ENCODE measurements around the gene TGFBI. TPM values are rescaled to one million over a fixed set of nuclear protein-coding genes. Genes with fewer than 3 reads are reported as not detected.

Gene TGFBI
- total RNA-seq, 1 donor from 2014 or later = 9.5 TPM

DNA sequence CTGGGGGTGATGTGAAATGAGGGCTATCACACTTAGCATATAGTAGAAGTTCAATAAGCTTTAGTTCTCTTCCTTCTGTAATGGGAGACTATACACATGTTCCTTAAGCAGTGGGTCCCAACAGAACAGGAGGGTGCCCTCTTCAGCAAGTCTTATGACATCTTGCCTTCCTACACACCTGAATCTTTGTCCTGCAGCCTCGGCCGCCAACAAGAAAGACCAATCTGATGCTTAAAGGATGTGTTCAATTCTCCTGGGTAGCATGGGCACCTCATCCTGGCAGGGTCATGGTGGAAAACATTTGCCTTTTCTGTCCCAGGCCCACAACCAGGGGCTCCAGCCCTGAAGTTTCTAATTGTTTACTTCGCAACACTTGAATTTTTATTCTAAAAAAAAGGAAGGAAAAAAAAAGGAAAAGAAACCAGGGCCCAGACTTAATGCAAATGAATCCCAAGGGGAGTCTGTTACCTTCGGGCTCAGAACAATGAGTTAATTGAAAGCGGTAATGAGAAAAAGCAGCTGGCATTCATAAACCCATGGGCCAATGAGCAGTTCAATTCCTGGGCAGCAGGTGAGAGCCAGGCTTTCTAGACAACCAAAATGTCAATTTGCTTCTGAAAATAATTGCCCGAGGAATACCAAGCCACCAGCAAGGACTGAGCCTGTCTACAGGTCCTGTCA is 77.7 kb downstream of the TGFBI start:
- Histone ChIP-seq H3F3A (ENCODE audit: low read depth) (no peaks in the 10 kb centered on the region), H3K79me2 (ENCODE audit: low read depth) (no peaks in the 10 kb centered on the region), H3K36me3 (no peaks in the 10 kb centered on the region), H3K4me1 (peaks cover 12% of the 10 kb centered on the region), H2AFZ (replicated peaks) (no peak overlapping the region), H3K9me3 (ENCODE audit: low read depth) (no peaks in the 10 kb centered on the region), H3K4me2 (no peak overlapping the region), H3K27ac (no peak overlapping the region), H3K27me3 (no peaks in the 10 kb centered on the region), H4K20me1 (ENCODE audit: low read depth) (no peaks in the 10 kb centered on the region), H3K4me3 (no peak overlapping the region), H3K9ac (no peak overlapping the region)
- Mint-ChIP-seq H3K4me1 (peaks cover 14% of the 10 kb centered on the region), H3K9me3 (no peaks in the 10 kb centered on the region), H3K36me3 (no peaks in the 10 kb centered on the region), H3K4me3 (no peak overlapping the region), H3K27ac (no peak overlapping the region), H3K27me3 (ENCODE audit: insufficient read depth, low read depth) (peaks cover 6% of the 10 kb centered on the region)
- TF ChIP-seq EZH2phosphoT487 (IDR thresholded peaks at IDR 0.05) (no peak), EZH2 (IDR thresholded peaks at IDR 0.05) (no peak)
- TF ChIP-seq, protein P1, sequence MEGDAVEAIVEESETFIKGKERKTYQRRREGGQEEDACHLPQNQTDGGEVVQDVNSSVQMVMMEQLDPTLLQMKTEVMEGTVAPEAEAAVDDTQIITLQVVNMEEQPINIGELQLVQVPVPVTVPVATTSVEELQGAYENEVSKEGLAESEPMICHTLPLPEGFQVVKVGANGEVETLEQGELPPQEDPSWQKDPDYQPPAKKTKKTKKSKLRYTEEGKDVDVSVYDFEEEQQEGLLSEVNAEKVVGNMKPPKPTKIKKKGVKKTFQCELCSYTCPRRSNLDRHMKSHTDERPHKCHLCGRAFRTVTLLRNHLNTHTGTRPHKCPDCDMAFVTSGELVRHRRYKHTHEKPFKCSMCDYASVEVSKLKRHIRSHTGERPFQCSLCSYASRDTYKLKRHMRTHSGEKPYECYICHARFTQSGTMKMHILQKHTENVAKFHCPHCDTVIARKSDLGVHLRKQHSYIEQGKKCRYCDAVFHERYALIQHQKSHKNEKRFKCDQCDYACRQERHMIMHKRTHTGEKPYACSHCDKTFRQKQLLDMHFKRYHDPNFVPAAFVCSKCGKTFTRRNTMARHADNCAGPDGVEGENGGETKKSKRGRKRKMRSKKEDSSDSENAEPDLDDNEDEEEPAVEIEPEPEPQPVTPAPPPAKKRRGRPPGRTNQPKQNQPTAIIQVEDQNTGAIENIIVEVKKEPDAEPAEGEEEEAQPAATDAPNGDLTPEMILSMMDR (IDR thresholded peaks at IDR 0.05) = no peak
- no peak for DNase-seq (ENCODE audit: low spot score)

DNA sequence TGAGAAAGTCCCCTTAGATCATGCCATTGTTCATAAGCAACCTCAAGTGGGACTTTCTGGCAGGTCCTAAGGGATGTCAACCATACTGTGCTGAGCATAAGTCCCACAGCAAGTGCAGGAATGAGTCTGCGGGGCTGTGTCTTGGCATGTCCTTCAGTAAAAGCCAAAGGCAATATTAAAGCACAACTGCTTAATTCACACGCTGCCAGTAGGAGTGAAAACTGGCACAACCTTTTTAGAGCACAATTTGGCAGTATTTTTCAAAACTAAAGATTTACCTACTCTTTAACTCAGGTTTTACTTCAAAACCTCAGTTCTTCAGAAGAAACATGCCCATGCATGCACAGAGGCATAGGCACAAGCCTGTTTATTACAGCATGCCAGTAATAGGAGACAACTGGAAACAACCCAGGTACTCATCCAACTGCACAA is 79.4 kb downstream of the TGFBI start:
- H3K9me3 Mint-ChIP-seq = no peaks in the 10 kb centered on the region
- DNase-seq (ENCODE audit: low spot score) = no peak
- TF ChIP-seq EZH2 (IDR thresholded peaks at IDR 0.05) = no peak
- TF ChIP-seq, protein P1 (IDR thresholded peaks at IDR 0.05) = no peak
- TF ChIP-seq EZH2phosphoT487 (IDR thresholded peaks at IDR 0.05) = no peak

DNA sequence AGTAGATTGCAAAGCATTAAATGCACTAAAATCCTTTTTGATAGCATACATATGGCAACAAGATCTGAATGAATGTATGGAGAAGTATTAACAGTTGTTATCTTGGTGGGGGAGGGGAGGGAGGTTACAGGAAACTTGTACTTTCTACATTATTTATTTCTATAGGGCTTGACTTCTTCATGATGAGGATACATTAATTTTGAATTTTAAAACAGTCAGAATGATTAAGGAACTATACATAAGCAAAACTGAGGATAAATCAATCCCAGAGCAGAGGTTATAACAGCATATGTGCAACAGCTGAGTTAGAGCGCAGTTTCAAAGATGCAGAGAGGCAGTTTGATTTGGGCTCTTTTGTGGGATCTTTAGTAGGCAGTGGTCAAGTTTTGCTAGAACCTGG is 80.0 kb downstream of the TGFBI start:
- peaks cover 16% of the 10 kb centered on the region for H3K4me1 Mint-ChIP-seq

More for the DNA sequence above, 79.4 kb downstream of the TGFBI start:
- Histone ChIP-seq H3K9me3 (ENCODE audit: low read depth) (no peaks in the 10 kb centered on the region), H3K27me3 (no peaks in the 10 kb centered on the region), H3K4me3 (no peak overlapping the region), H3K4me2 (no peak overlapping the region), H4K20me1 (ENCODE audit: low read depth) (no peaks in the 10 kb centered on the region), H3K27ac (no peak overlapping the region), H3K36me3 (no peaks in the 10 kb centered on the region), H2AFZ (replicated peaks) (peak overlapping the region; percentile 0), H3K79me2 (ENCODE audit: low read depth) (no peaks in the 10 kb centered on the region), H3F3A (ENCODE audit: low read depth) (no peaks in the 10 kb centered on the region), H3K9ac (no peak overlapping the region), H3K4me1 (peaks cover 12% of the 10 kb centered on the region)
- Mint-ChIP-seq H3K27me3 (ENCODE audit: insufficient read depth, low read depth) (peaks cover 12% of the 10 kb centered on the region), H3K4me1 (peaks cover 13% of the 10 kb centered on the region), H3K36me3 (no peaks in the 10 kb centered on the region), H3K27ac (no peak overlapping the region), H3K4me3 (no peak overlapping the region)

More for the DNA sequence above, 80.0 kb downstream of the TGFBI start:
- H3K4me2 ChIP-seq = no peak overlapping the region
- no peaks in the 10 kb centered on the region for H4K20me1 ChIP-seq (ENCODE audit: low read depth)
- no peak overlapping the region for H3K27ac ChIP-seq
- no peaks in the 10 kb centered on the region for H3F3A ChIP-seq (ENCODE audit: low read depth)
- no peaks in the 10 kb centered on the region for H3K9me3 Mint-ChIP-seq
- DNase-seq (ENCODE audit: low spot score) = no peak
- no peak overlapping the region for H2AFZ ChIP-seq (replicated peaks)
- H3K27me3 Mint-ChIP-seq (ENCODE audit: insufficient read depth, low read depth) = peaks cover 13% of the 10 kb centered on the region
- no peak for TF ChIP-seq EZH2phosphoT487 (IDR thresholded peaks at IDR 0.05)
- TF ChIP-seq EZH2 (IDR thresholded peaks at IDR 0.05) = no peak
- TF ChIP-seq, protein P1 (IDR thresholded peaks at IDR 0.05) = no peak
- H3K4me1 ChIP-seq = peaks cover 12% of the 10 kb centered on the region
- H3K27ac Mint-ChIP-seq = no peak overlapping the region
- no peak overlapping the region for H3K4me3 ChIP-seq
- no peaks in the 10 kb centered on the region for H3K36me3 Mint-ChIP-seq
- H3K9ac ChIP-seq = no peak overlapping the region
- H3K9me3 ChIP-seq (ENCODE audit: low read depth) = no peaks in the 10 kb centered on the region
- H3K79me2 ChIP-seq (ENCODE audit: low read depth) = no peaks in the 10 kb centered on the region
- no peaks in the 10 kb centered on the region for H3K36me3 ChIP-seq
- H3K4me3 Mint-ChIP-seq = no peak overlapping the region
- no peaks in the 10 kb centered on the region for H3K27me3 ChIP-seq
